GM10847 (cell line): Measurements from ENCODE around the gene ADORA2B.

Experiments used
- POLR2A ChIP-seq: IDR thresholded peaks from 2 replicates; pipeline ENCODE4 v1.6.1; 2011; ENCODE audit not compliant: insufficient read length; ENCODE audit errors: extremely low read depth

Gene ADORA2B

GRCh38 chr17:15996322-15996721 lies 51.4 kb downstream of the ADORA2B start:
- TF ChIP-seq POLR2A, result no peak

- TF ChIP-seq POLR2A, result no peak
Observed at GRCh38 chr17:15998031-15998562, 53.2 kb downstream of the ADORA2B start.

- TF ChIP-seq POLR2A, result peak; percentile 97
Observed at GRCh38 chr17:15999141-15999973, 54.4 kb downstream of the ADORA2B start, which contains the start of the genes TTC19 and ZSWIM7. Gene TTC19 (plus strand): TSS chr17:15999824. CDS start chr17:15999849, 25 bp downstream. Gene ZSWIM7 (minus strand): TSS chr17:15999704. CDS start chr17:15999594, 110 bp downstream.

GRCh38 chr17:15999974-16000827 lies 55.3 kb downstream of the ADORA2B start:
- TF ChIP-seq POLR2A, result no peak

GRCh38 chr17:16001226-16001897 lies 56.4 kb downstream of the ADORA2B start:
- no peak for TF ChIP-seq POLR2A

- TF ChIP-seq POLR2A, result no peak
Observed at GRCh38 chr17:16002708-16003260, 57.9 kb downstream of the ADORA2B start.

GRCh38 chr17:16003841-16004240 lies 58.9 kb downstream of the ADORA2B start:
- TF ChIP-seq POLR2A, result no peak

GRCh38 chr17:16005636-16006035 lies 60.7 kb downstream of the ADORA2B start:
- TF ChIP-seq POLR2A, result no peak

GRCh38 chr17:16007439-16007838 lies 62.5 kb downstream of the ADORA2B start:
- TF ChIP-seq POLR2A, result no peak

GRCh38 chr17:16013943-16014407 lies 69.0 kb downstream of the ADORA2B start:
- no peak for TF ChIP-seq POLR2A

- TF ChIP-seq POLR2A, result no peak
Observed at GRCh38 chr17:16019347-16019746, 74.4 kb downstream of the ADORA2B start.

- TF ChIP-seq POLR2A, result no peak
Observed at GRCh38 chr17:16023881-16024280, 79.0 kb downstream of the ADORA2B start.

GRCh38 chr17:16025202-16025601 lies 80.3 kb downstream of the ADORA2B start:
- no peak for TF ChIP-seq POLR2A
